Heart right ventricle (tissue), 16 donors: Measurements from ENCODE around the gene SLC22A23. TPM values are rescaled to one million over a fixed set of nuclear protein-coding genes. Genes with fewer than 3 reads are reported as not detected.

Experiments
- ATAC-seq, 8 donors: fragments of 200-7000 bp; cut with Tn5 transposase; one replicate each; pipeline ENCODE4 v1.9.1; 2020; ENCODE audit warnings: mild to moderate bottlenecking in 8 of 8, moderate library complexity in 8 of 8, moderate number of reproducible peaks in 1 of 8
- DNase-seq, 2 donors: peaks; one replicate each; pipeline ENCODE4 v3.0.0-alpha.2; 2020
- H3K27ac ChIP-seq, 10 donors: fragments of 200-600 bp; sonication (generic) in 2 of 10; one replicate each; pipeline versions ENCODE4 v1.5.0 to v1.8.0; 2020 to 2022; ENCODE audit warnings: mild to moderate bottlenecking in 3 of 10
- H3K27me3 ChIP-seq, 7 donors: fragments of 200-600 bp; one replicate each; pipeline ENCODE4 v1.8.0; 2021 to 2022; ENCODE audit warnings: mild to moderate bottlenecking in 2 of 7
- H3K36me3 ChIP-seq, 9 donors: fragments of 200-600 bp; sonication (generic) in 1 of 9; one replicate each; pipeline versions ENCODE4 v1.5.0 to v1.8.0; 2020 to 2022; ENCODE audit warnings: mild to moderate bottlenecking in 2 of 9
- H3K4me1 ChIP-seq, 9 donors: fragments of 200-600 bp; sonication (generic) in 1 of 9; one replicate each; pipeline versions ENCODE4 v1.5.0 to v1.8.0; 2020 to 2022; ENCODE audit warnings: mild to moderate bottlenecking in 4 of 9
- H3K4me3 ChIP-seq, 10 donors: fragments of 200-600 bp; sonication (generic) in 2 of 10; one replicate each; pipeline versions ENCODE4 v1.5.0 to v1.8.0; 2020 to 2022; ENCODE audit warnings: mild to moderate bottlenecking in 7 of 10, moderate library complexity in 2 of 10
- H3K9me3 ChIP-seq, 11 donors: fragments of 200-600 bp in 10 of 11; sonication (generic) in 2 of 11; one replicate each; pipeline versions ENCODE4 v1.5.0 to v1.8.0; 2013 to 2022; ENCODE audit warnings: mild to moderate bottlenecking in 2 of 11, control low read depth in 1 of 11, moderate library complexity in 1 of 11
- WGBS, 2 donors: extraction: QIAGEN DNeasy Blood & Tissue Kit; methylation state at CpG; one replicate each; pipeline ENCODE4 v1.1.7; 2013; ENCODE audit warnings: inconsistent platforms in 1 of 2; 5-methylcytosine and 5-hydroxymethylcytosine counted together
- intact Hi-C, 10 donors: fragments of 100-400 bp; cut with DNase I; formaldehyde crosslinking; loops; one replicate each; pipeline versions ENCODE4 v1.11.1 to v1.14.2; 2022
- polyA plus RNA-seq, 2 donors: library from polyadenylated mRNA; stranded (reverse); fragments of 200-250 nt; gene quantifications; one replicate each; pipeline ENCODE4 v1.2.3, GENCODE V29; 2013
- total RNA-seq, 10 donors: library from RNA; stranded (reverse); fragmentation: NEBNext Ultra II Directional in 3 of 10; extraction: Animal tissue kit (Norgen Biotek cat#: 25700) in 3 of 10; gene quantifications; one replicate each; pipeline versions ENCODE4 v1.2.1 to v1.2.4, GENCODE V29; 2021 to 2023
- TF ChIP-seq, protein P1 (sequence below), 9 donors: fragments of 200-600 bp; sonication (generic) in 2 of 9; IDR thresholded peaks; one replicate each; pipeline versions ENCODE4 v1.5.0 to v1.8.0; 2021 to 2022; ENCODE audit warnings: antibody characterized with exemption in 9 of 9, mild to moderate bottlenecking in 5 of 9, moderate library complexity in 1 of 9
- donor health status: Arrhythmogenic right ventricular cardiomyopathy.
- donor health status: ischemic (EF 13 %, LVEDD 7.1; RV severe dilation, severe dysfunction).
- donor health status: healthy with polysubstance abuse.
- donor health status: DM: no; HTN: yes; CAD: no.
- donor health status: DM: no; HTN: no; CAD: no.
- donor health status: ischemic (EF 25% LVEDD 6.9; RV normal size, moderate dysfunction).
- donor health status: ischemic (EF 25% LVEDD 5.7; RV mildly dilated, moderate dysfunction).
- donor health status: healthy.
- donor health status: DM: yes; HTN: yes; CAD: no.
- donor health status: Ischemic cardiomyopathy.
- donor health status: ischemic (EF 35%, LVEDD 5.7; RV mildly dilated, moderate dysfunction).
- donor health status: nonischemic (EF 11% LVEDD 7.7; RV severe dilation, severe dysfunction).
- donor health status: DM: yes; HTN: yes; CAD: no.
- donor health status: PGD.
- donor health status: ischemic (EF 29% LVEDD 5.4; RV normal size, mild dysfunction).
- donor health status: nonischemic (EF 23%, LVEDD 6.1; RV moderate dilation, normal function).

SLC22A23 gene
- total and polyA plus RNA-seq, 12 donors, result 1.9 to 7.8 (median 5.1) TPM

- WGBS, 2 donors, result 31 to 57% methylated on average over 10 of the region's 10 CpGs
- peaks cover 0 to 16% (median 7%) of the 10 kb centered on the region in 9 donors for H3K4me1 ChIP-seq
- TF ChIP-seq, protein P1, sequence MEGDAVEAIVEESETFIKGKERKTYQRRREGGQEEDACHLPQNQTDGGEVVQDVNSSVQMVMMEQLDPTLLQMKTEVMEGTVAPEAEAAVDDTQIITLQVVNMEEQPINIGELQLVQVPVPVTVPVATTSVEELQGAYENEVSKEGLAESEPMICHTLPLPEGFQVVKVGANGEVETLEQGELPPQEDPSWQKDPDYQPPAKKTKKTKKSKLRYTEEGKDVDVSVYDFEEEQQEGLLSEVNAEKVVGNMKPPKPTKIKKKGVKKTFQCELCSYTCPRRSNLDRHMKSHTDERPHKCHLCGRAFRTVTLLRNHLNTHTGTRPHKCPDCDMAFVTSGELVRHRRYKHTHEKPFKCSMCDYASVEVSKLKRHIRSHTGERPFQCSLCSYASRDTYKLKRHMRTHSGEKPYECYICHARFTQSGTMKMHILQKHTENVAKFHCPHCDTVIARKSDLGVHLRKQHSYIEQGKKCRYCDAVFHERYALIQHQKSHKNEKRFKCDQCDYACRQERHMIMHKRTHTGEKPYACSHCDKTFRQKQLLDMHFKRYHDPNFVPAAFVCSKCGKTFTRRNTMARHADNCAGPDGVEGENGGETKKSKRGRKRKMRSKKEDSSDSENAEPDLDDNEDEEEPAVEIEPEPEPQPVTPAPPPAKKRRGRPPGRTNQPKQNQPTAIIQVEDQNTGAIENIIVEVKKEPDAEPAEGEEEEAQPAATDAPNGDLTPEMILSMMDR (IDR thresholded peaks at IDR 0.05), result no peak
- no peaks in the 10 kb centered on the region for H3K36me3 ChIP-seq
- H3K4me3 ChIP-seq, result no peak overlapping the region
- no peak overlapping the region for H3K27ac ChIP-seq
- ATAC-seq (peak in 7 of 8 donors; percentile 38 to 70 (median 61)), DNase-seq (no peak)
- peaks cover 0 to 3% (median 0%) of the 10 kb centered on the region in 7 donors for H3K27me3 ChIP-seq
- intact Hi-C loops, result no loop called here
- H3K9me3 ChIP-seq, result no peaks in the 10 kb centered on the region
These were observed 29.2 kb downstream of the SLC22A23 start for GRCh38 chr6:3427687-3428085.

DNA sequence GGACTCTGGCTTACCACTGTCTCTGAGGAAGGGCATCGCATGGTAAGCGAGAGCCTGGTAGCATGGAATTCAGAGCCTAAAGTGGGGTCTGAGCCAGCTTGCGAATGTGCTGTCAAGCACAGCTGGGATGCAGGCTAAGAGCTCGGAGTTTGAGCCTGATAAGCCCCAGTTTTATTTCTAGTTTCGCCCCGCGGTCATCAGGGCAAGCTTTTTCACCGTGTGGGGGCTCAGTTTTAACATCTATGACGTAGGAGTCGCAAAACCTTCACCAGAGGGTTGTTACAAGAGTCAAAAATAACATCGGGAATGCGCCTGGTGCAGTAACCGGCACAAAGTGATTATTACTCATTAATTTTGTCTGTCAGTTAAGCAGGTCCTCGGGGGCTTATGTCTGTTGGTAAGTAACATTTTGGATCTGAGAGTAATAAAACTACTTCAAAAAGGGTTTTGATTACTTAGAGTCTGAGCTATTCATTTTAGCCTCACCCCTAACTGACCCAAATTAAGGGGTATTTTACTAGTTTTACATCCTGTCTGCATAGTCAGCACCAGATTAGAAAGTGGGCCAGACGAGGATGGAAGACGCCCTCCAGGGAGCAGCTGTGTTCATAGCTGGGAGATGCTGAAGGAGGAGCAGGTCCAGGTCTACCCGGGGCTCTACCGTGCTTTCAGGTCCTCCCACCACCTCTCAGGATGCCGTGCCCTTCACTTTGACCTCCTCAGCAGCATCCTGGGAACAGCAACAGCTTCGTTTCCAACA is 29.7 kb downstream of the SLC22A23 start:
- H3K4me3 ChIP-seq, result no peak overlapping the region
- 61 to 65% methylated on average over 20 of the region's 20 CpGs for WGBS, 2 donors
- intact Hi-C loops, result no loop called here

DNA sequence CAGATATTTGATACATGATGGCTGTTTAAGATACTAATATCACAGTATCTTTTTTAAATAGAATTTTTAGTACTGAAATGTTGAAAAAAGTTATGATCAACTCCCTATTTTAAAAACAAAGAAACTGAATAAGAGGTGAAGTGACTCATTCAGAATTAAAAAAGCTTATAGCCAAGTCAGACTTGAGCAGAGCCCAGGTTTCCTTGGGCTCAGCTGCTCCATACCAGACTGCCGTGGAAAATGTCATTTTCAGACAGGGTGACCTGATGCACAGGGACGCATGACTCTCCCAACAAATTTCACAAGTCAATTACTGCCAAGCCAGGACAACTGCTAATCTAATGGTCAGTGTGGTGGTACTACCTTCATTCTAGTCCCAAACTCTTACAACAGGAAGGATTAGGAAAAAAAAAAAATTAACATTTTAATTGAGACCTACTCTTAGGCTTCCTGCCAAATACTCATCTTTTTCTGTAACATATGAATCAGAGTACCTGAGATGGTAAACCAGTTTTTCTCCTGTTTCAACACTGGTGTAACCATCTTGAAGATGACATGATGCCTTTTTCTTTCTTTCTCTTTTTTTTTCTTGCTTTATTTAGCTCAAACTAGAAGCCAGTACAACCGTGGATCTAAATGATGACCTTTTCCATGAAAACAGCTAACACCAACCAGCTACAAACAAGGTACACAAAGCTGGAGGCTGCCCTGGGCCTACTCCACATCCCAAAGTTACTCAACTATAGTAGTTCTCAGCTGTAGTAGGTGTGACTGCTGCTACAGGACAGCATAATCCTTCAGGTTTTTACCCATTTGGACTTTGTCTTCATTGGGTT is 30.5 kb downstream of the SLC22A23 start:
- peaks cover 0 to 18% (median 12%) of the 10 kb centered on the region in 9 donors for H3K4me1 ChIP-seq
- TF ChIP-seq, protein P1 (IDR thresholded peaks at IDR 0.05), result no peak
- ATAC-seq (peak in 1 of 8 donors; percentile 12), DNase-seq (no peak)
- H3K27me3 ChIP-seq, result peaks cover 0 to 6% (median 0%) of the 10 kb centered on the region in 7 donors
- H3K36me3 ChIP-seq, result no peaks in the 10 kb centered on the region
- intact Hi-C loops, result no loop called here
- WGBS, 2 donors, result 79 to 86% methylated on average over 3 of the region's 3 CpGs
- no peak overlapping the region for H3K4me3 ChIP-seq
- no peaks in the 10 kb centered on the region for H3K9me3 ChIP-seq
- H3K27ac ChIP-seq, result no peak overlapping the region

More for the DNA sequence above, 29.7 kb downstream of the SLC22A23 start:
- H3K27me3 ChIP-seq, result peaks cover 0 to 6% (median 0%) of the 10 kb centered on the region in 7 donors
- ATAC-seq, result peak in 3 of 8 donors; percentile 22 to 42 (median 37)
- H3K4me1 ChIP-seq, result peaks cover 0 to 18% (median 11%) of the 10 kb centered on the region in 9 donors
- no peaks in the 10 kb centered on the region for H3K9me3 ChIP-seq
- H3K36me3 ChIP-seq, result no peaks in the 10 kb centered on the region
- no peak overlapping the region for H3K27ac ChIP-seq
- no peak for DNase-seq
- TF ChIP-seq, protein P1 (IDR thresholded peaks at IDR 0.05), result no peak

GRCh38 chr6:3425574-3425973 is 31.3 kb downstream of the SLC22A23 start:
- intact Hi-C loops, result no loop called here
- Histone ChIP-seq H3K9me3 (no peaks in the 10 kb centered on the region), H3K4me1 (peaks cover 0 to 18% (median 12%) of the 10 kb centered on the region in 9 donors), H3K36me3 (no peaks in the 10 kb centered on the region), H3K27me3 (peaks cover 0 to 6% (median 0%) of the 10 kb centered on the region in 7 donors), H3K27ac (no peak overlapping the region), H3K4me3 (no peak overlapping the region)
- TF ChIP-seq, protein P1 (IDR thresholded peaks at IDR 0.05), result no peak
- DNase-seq (no peak), ATAC-seq (no peak)
- 82 to 85% methylated on average over 2 of the region's 2 CpGs for WGBS, 2 donors
